H1 (cell line): ENCODE results near the gene CDC45. TPM values are rescaled to one million over a fixed set of nuclear protein-coding genes. Genes with fewer than 3 reads are reported as not detected.

Experiments used
- CTCF ChIA-PET: fragments of 300-600 bp; sonication (Branson Sonifier 250); formaldehyde crosslinking; loops from one replicate; lab custom pipeline; 2021; ENCODE audit not compliant: partially characterized antibody; lab: Charles Lee
- POLR2A ChIA-PET: fragments of 300-600 bp; sonication (Branson Sonifier 250); formaldehyde crosslinking; loops from one replicate; lab custom pipeline; 2021; ENCODE audit warnings: inconsistent platforms; ENCODE audit not compliant: partially characterized antibody; lab: Charles Lee
- DNase-seq, 2 experiments: peaks; one replicate each; pipeline versions ENCODE4 v3.0.0 to v3.0.0-alpha.2; 2010 to 2022; ENCODE audit warnings: low spot score in 2 of 2, low read depth in 1 of 2, mixed read lengths in 1 of 2
- FAIRE-seq: peaks from 2 replicates; lab custom pipeline; 2011; peaks lifted over from hg19 to GRCh38; lab: Jason Lieb, UNC
- H2AFZ ChIP-seq: 2 replicates; pipeline ENCODE4 v1.8.1; 2012; ENCODE audit warnings: low read length, inconsistent platforms
- H2AK5ac ChIP-seq: 2 replicates; pipeline ENCODE4 v1.6.1; 2013; ENCODE audit warnings: low read depth, low read length
- H2BK120ac ChIP-seq: replicated peaks from 2 replicates; pipeline ENCODE3; 2013; ENCODE audit warnings: low read depth, low read length, inconsistent platforms
- H2BK12ac ChIP-seq: 2 replicates; pipeline ENCODE4 v1.6.1; 2013; ENCODE audit warnings: low read depth, low read length
- H2BK15ac ChIP-seq: 2 replicates; pipeline ENCODE4 v1.6.1; 2013; ENCODE audit warnings: low read length
- H2BK20ac ChIP-seq: 2 replicates; pipeline ENCODE4 v1.6.1; 2013; ENCODE audit warnings: low read length
- H2BK5ac ChIP-seq: 2 replicates; pipeline ENCODE4 v1.6.1; 2013; ENCODE audit warnings: low read depth, low read length
- H3K14ac ChIP-seq: 2 replicates; pipeline ENCODE4 v1.6.1; 2013; ENCODE audit warnings: inconsistent platforms; ENCODE audit not compliant: insufficient read length
- H3K18ac ChIP-seq: 2 replicates; pipeline ENCODE4 v1.6.1; 2013; ENCODE audit warnings: low read length; ENCODE audit errors: extremely low read depth
- H3K23ac ChIP-seq: 2 replicates; pipeline ENCODE4 v1.6.1; 2013; ENCODE audit warnings: inconsistent platforms; ENCODE audit not compliant: insufficient read length
- H3K23me2 ChIP-seq: 2 replicates; pipeline ENCODE4 v1.6.1; 2013; ENCODE audit warnings: low read depth, low read length
- H3K27ac ChIP-seq: 2 replicates; pipeline ENCODE4 v1.6.1; 2011; ENCODE audit warnings: low read depth, low read length, inconsistent platforms
- H3K27me3 ChIP-seq, 4 experiments: replicated peaks in 1 of 4; 1 replicate in 1 of 4; 2 replicates in 3 of 4; pipeline versions ENCODE4 v1.6.1 to v1.8.1; 2011 to 2013; ENCODE audit warnings: low read length in 3 of 4, mild to moderate bottlenecking in 3 of 4, inconsistent platforms in 2 of 4, mixed read lengths in 2 of 4, moderate library complexity in 1 of 4; ENCODE audit not compliant: control insufficient read depth in 3 of 4, insufficient read depth in 3 of 4; ENCODE audit errors: extremely low read depth in 1 of 4
- H3K36me3 ChIP-seq, 4 experiments: 2 replicates each; pipeline versions ENCODE4 v1.6.1 to v1.8.1; 2011 to 2013; ENCODE audit warnings: mild to moderate bottlenecking in 4 of 4, low read length in 3 of 4, moderate library complexity in 2 of 4, control low read depth in 1 of 4, inconsistent platforms in 1 of 4; ENCODE audit not compliant: insufficient read depth in 4 of 4, control insufficient read depth in 2 of 4
- H3K4ac ChIP-seq: replicated peaks from 2 replicates; pipeline ENCODE3; 2013; ENCODE audit warnings: low read length, low read depth, mixed read lengths, inconsistent platforms; ENCODE audit not compliant: insufficient read length
- H3K4me1 ChIP-seq, 4 experiments: replicated peaks in 1 of 4; 1 replicate in 1 of 4; 2 replicates in 3 of 4; pipeline versions ENCODE4 v1.6.1 to v1.8.1; 2011 to 2013; ENCODE audit warnings: low read length in 3 of 4, inconsistent platforms in 2 of 4, mixed read lengths in 1 of 4; ENCODE audit not compliant: insufficient read depth in 4 of 4, control insufficient read depth in 3 of 4
- H3K4me2 ChIP-seq, 2 experiments: 2 replicates each; pipeline versions ENCODE4 v1.6.1 to v1.8.1; 2011 to 2013; ENCODE audit warnings: low read depth in 2 of 2, low read length in 2 of 2, control low read depth in 1 of 2, inconsistent platforms in 1 of 2, mild to moderate bottlenecking in 1 of 2; ENCODE audit not compliant: insufficient read depth in 1 of 2
- H3K4me3 ChIP-seq, 4 experiments: fragments of 200-600, 300-600 bp in 1 of 4; sonication (generic), shearing (Covaris generic), sonication (Bioruptor Twin) in 1 of 4; 2 replicates each; pipeline versions ENCODE4 v1.5.1 to v1.8.1; 2011 to 2016; ENCODE audit warnings: low read length in 4 of 4, low read depth in 3 of 4, control low read depth in 2 of 4, inconsistent platforms in 2 of 4, mild to moderate bottlenecking in 2 of 4, mixed read lengths in 1 of 4, moderate library complexity in 1 of 4; ENCODE audit not compliant: insufficient read depth in 2 of 4; ENCODE audit errors: extremely low read depth in 1 of 4
- H3K56ac ChIP-seq: replicated peaks from 2 replicates; pipeline ENCODE3; 2013; ENCODE audit warnings: low read depth, mild to moderate bottlenecking, mixed read lengths, low read length, inconsistent platforms; ENCODE audit not compliant: insufficient read length
- H3K79me1 ChIP-seq: 2 replicates; pipeline ENCODE4 v1.6.1; 2013; ENCODE audit warnings: low read depth, low read length, control low read depth
- H3K79me2 ChIP-seq, 2 experiments: 2 replicates each; pipeline versions ENCODE4 v1.6.1 to v1.8.1; 2012 to 2013; ENCODE audit warnings: low read length in 2 of 2, mild to moderate bottlenecking in 2 of 2, inconsistent platforms in 1 of 2; ENCODE audit not compliant: insufficient read depth in 2 of 2, control insufficient read depth in 1 of 2
- H3K9ac ChIP-seq, 4 experiments: replicated peaks in 1 of 4; 1 replicate in 1 of 4; 2 replicates in 3 of 4; pipeline versions ENCODE4 v1.6.1 to v1.8.1; 2011 to 2013; ENCODE audit warnings: low read depth in 3 of 4, low read length in 3 of 4, control low read depth in 2 of 4, mild to moderate bottlenecking in 2 of 4, moderate library complexity in 2 of 4, inconsistent platforms in 1 of 4; ENCODE audit errors: extremely low read depth in 1 of 4
- H3K9me3 ChIP-seq, 2 experiments: 2 replicates each; pipeline versions ENCODE4 v1.6.1 to v1.8.1; 2012 to 2013; ENCODE audit warnings: mild to moderate bottlenecking in 2 of 2, moderate library complexity in 2 of 2, control low read depth in 1 of 2, inconsistent platforms in 1 of 2, low read depth in 1 of 2, low read length in 1 of 2, mixed read lengths in 1 of 2; ENCODE audit not compliant: insufficient read depth in 2 of 2
- H4K20me1 ChIP-seq, 2 experiments: replicated peaks in 1 of 2; 2 replicates each; pipeline versions ENCODE3 to v1.8.1; 2011 to 2013; ENCODE audit warnings: inconsistent platforms in 2 of 2, low read length in 2 of 2, mild to moderate bottlenecking in 1 of 2; ENCODE audit not compliant: insufficient read depth in 2 of 2, control insufficient read depth in 1 of 2
- H4K5ac ChIP-seq: 2 replicates; pipeline ENCODE4 v1.6.1; 2013; ENCODE audit warnings: low read length, low read depth, mixed read lengths, inconsistent platforms; ENCODE audit not compliant: insufficient read length
- H4K8ac ChIP-seq: 2 replicates; pipeline ENCODE4 v1.8.0; 2013; ENCODE audit warnings: mild to moderate bottlenecking, moderate library complexity, low read length, inconsistent platforms; ENCODE audit not compliant: insufficient read depth; ENCODE audit errors: extremely low read depth
- H4K91ac ChIP-seq: replicated peaks from 2 replicates; pipeline ENCODE3; 2013; ENCODE audit warnings: low read length, mixed read lengths, inconsistent platforms; ENCODE audit not compliant: insufficient read length
- CHD2 ChIP-seq: IDR thresholded peaks from 2 replicates; pipeline ENCODE4 v1.6.1; 2012; ENCODE audit warnings: low read length, improper control_type of control experiment
- CREB1 ChIP-seq: IDR thresholded peaks from 2 replicates; pipeline ENCODE4 v1.6.1; 2012; ENCODE audit warnings: inconsistent platforms
- KDM4A ChIP-seq: IDR thresholded peaks from one replicate; pipeline ENCODE4 v1.7.1; 2012; ENCODE audit warnings: low read depth, mild to moderate bottlenecking, moderate library complexity, low read length, inconsistent platforms; ENCODE audit not compliant: severe bottlenecking
- NRF1 ChIP-seq: IDR thresholded peaks from 2 replicates; pipeline ENCODE4 v1.6.1; 2011; ENCODE audit warnings: mild to moderate bottlenecking, low read depth, low read length, improper control_type of control experiment
- USF2 ChIP-seq: IDR thresholded peaks from 2 replicates; pipeline ENCODE4 v1.6.1; 2011; ENCODE audit warnings: low read length, improper control_type of control experiment
- WGBS, 2 experiments: shearing (Covaris generic) in 1 of 2; methylation state at CpG; one replicate each; pipeline versions ENCODE4 v1.1.6 to v1.1.7; 2013 to 2015; ENCODE audit warnings: low lambda C conversion rate in 2 of 2, mixed read lengths in 2 of 2, inconsistent platforms in 1 of 2, low coverage in 1 of 2, missing lambda C conversion rate in 1 of 2; ENCODE audit not compliant: insufficient replicate concordance in 2 of 2, insufficient coverage in 1 of 2, insufficient read length in 1 of 2; ENCODE audit errors: extremely low coverage in 1 of 2, missing lambda C conversion rate in 1 of 2; 5-methylcytosine and 5-hydroxymethylcytosine counted together
- polyA plus RNA-seq, 7 experiments: library from polyadenylated mRNA; depleted of rRNA in 3 of 7; stranded (reverse) in 5 of 7; unstranded in 2 of 7; fragments of >200 nt in 5 of 7; fragments of 200-250 nt in 2 of 7; gene quantifications; 1 replicate in 5 of 7; 2 replicates in 1 of 7; 4 replicates in 1 of 7; pipeline versions ENCODE4 v1.2.1 to v1.2.3, GENCODE V29; 2011 to 2013; ENCODE audit warnings: missing spikeins in 2 of 7, mixed read lengths in 2 of 7
- total RNA-seq: library from RNA; stranded (reverse); fragmentation: NEBNext Ultra II Directional; extraction: Animal tissue kit (Norgen Biotek cat#: 25700); gene quantifications from 2 replicates; pipeline ENCODE4 v1.2.1, GENCODE V29; 2021

The CDC45 gene
- total and polyA plus RNA-seq, 2 of the 8 experiments (the other 6 are each of a cell fraction or from before 2014, with no cell fraction given), result 31.9 to 37.7 TPM

DNA sequence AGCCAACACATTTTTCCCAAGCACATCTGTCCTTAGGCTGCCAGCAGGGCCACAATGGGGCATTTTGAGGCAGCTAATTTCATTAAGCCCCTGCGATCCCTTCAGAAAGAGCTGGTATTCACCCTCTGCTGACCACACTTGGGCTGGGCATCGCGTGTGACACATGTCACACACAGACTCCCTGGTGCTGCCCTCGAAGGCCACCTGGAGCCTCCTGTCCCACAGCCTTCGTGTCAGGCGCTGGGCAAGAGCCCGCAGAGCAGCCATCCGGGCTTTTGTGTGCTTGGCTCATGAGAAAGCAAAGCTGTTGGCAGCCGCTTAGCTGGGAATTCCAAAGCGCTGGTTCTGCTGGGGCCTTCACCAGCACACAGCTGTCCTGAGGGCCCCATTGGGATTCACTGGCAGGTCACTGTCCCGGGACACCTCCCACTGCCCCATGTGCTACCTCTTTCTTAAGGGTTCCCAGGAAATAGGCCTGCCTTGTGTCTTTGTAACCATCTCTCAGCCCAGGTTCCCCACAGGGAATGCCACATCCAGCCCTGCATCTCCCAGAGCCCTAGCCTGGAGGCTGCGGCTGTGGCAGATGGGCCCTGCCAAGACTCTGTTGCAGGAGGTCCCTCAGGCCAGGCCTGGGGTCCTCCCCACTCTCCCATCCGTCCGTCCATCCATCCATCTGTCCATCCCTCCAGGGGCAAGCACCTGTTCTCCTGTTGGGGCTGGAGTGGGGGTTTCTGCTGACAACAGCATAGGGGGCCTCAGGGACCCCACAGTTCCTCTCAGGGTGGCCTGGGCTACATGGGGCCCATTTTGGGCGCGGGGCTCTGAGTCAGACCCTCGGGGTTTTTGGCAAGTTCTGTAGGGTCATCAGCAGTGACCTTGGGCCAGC is 39.6 kb downstream of the CDC45 start:
- Histone ChIP-seq H2AFZ (no peak overlapping the region), H4K91ac (no peak overlapping the region), H3K9me3 (no peaks in the 10 kb centered on the region), H2BK15ac (no peak overlapping the region), H2AK5ac (no peak overlapping the region), H3K27me3 (peaks cover 0 to 27% (median 20%) of the 10 kb centered on the region in 4 experiments; a peak in 6 of 7 replicates), H3K36me3 (peaks cover 2 to 17% (median 6%) of the 10 kb centered on the region in 4 experiments; a peak in 6 of 8 replicates), H3K4me2 (no peak overlapping the region), H3K14ac (no peak overlapping the region), H3K4me3 (no peak overlapping the region), H3K79me1 (no peaks in the 10 kb centered on the region), H3K9ac (no peak overlapping the region), H4K5ac (no peak overlapping the region), H3K18ac (no peak overlapping the region), H3K79me2 (no peaks in the 10 kb centered on the region), H2BK12ac (no peak overlapping the region), H3K27ac (no peak overlapping the region), H3K4me1 (peaks cover 0 to 15% (median 13%) of the 10 kb centered on the region in 4 experiments; a peak in 6 of 7 replicates)
- WGBS, 2 experiments, result 95% methylated on average over 17 of the region's 17 CpGs; no CpG with 5 or more reads in 1 of the 2 experiments
- FAIRE-seq, result no peak
- CTCF ChIA-PET, result interaction anchor here (0.7 to 0.8 kb wide), 2 partner anchors 16 to 111 kb away, joined by 3 to 4 read pairs; no protein-coding TSS in a partner anchor
- no peak for TF ChIP-seq CHD2
- TF ChIP-seq NRF1, result no peak
- no peak for TF ChIP-seq KDM4A
- no peak for TF ChIP-seq USF2
- TF ChIP-seq CREB1, result no peak
- TF ChIP-seq, all 59 proteins: peak for 0
- Histone ChIP-seq H2BK5ac (no peak overlapping the region), H4K20me1 (peaks cover 0 to 18% of the 10 kb centered on the region in 2 experiments), H3K56ac (no peak overlapping the region), H4K8ac (no peak overlapping the region), H3K23ac (no peak overlapping the region), H3K4ac (no peak overlapping the region), H2BK120ac (no peak overlapping the region), H2BK20ac (no peak overlapping the region), H3K23me2 (peaks cover 14% of the 10 kb centered on the region; the same call in 1 of the 2 replicates)
- DNase-seq, result no peak
- POLR2A ChIA-PET, result interaction anchor here (1.1 kb wide), 1 partner anchor 110 kb away, joined by 4 read pairs; no protein-coding TSS in a partner anchor
